Tibial nerve (tissue), 4 donors: Measurements from ENCODE around the gene ZNF385B. TPM values are rescaled to one million over a fixed set of nuclear protein-coding genes. Genes with fewer than 3 reads are reported as not detected.

ENCODE experiments used
- DNase-seq, 2 donors: peaks; one replicate each; pipeline ENCODE4 v3.0.0-alpha.2; 2019; ENCODE audit warnings: low spot score in 2 of 2
- H3K27ac ChIP-seq, 4 donors: fragments of 200-600 bp; sonication (generic) in 3 of 4; one replicate each; pipeline ENCODE4 v1.5.1; 2017 to 2019; ENCODE audit warnings: mild to moderate bottlenecking in 1 of 4
- H3K27me3 ChIP-seq, 2 donors: fragments of 200-600 bp; sonication (generic) in 1 of 2; one replicate each; pipeline versions ENCODE4 v1.5.1 to v1.6.0; 2017 to 2019
- H3K36me3 ChIP-seq, 3 donors: fragments of 200-600 bp; sonication (generic); one replicate each; pipeline ENCODE4 v1.5.1; 2018 to 2019
- H3K4me1 ChIP-seq, 4 donors: fragments of 200-600 bp; sonication (generic) in 3 of 4; one replicate each; pipeline ENCODE4 v1.5.1; 2017 to 2019
- H3K4me3 ChIP-seq, 4 donors: fragments of 200-600 bp; sonication (generic) in 3 of 4; one replicate each; pipeline ENCODE4 v1.5.1; 2017 to 2019; ENCODE audit warnings: mild to moderate bottlenecking in 1 of 4, moderate library complexity in 1 of 4
- H3K9me3 ChIP-seq, 4 donors: fragments of 200-600 bp; sonication (generic) in 3 of 4; one replicate each; pipeline ENCODE4 v1.5.1; 2017 to 2019
- EP300 ChIP-seq, 2 donors: sonication (generic); formaldehyde crosslinking; IDR thresholded peaks; one replicate each; pipeline ENCODE4 v1.6.1; 2017; ENCODE audit warnings: antibody characterized with exemption in 2 of 2, mild to moderate bottlenecking in 1 of 2
- POLR2A ChIP-seq, 2 donors: fragments of 450-650 bp; IDR thresholded peaks; one replicate each; pipeline ENCODE4 v1.6.1; 2017; ENCODE audit warnings: antibody characterized with exemption in 2 of 2, mild to moderate bottlenecking in 2 of 2, moderate library complexity in 2 of 2
- WGBS, 2 donors: methylation state at CpG; one replicate each; pipeline ENCODE4 v1.1.5; 2018; 5-methylcytosine and 5-hydroxymethylcytosine counted together
- total RNA-seq, 4 donors: library from RNA; depleted of rRNA; stranded (reverse); fragments of >200 nt; gene quantifications; one replicate each; pipeline ENCODE4 v1.1.0, GENCODE V29; 2016
- TF ChIP-seq, protein P1 (sequence below), 5 experiments: fragments of 200-600 bp in 3 of 5; fragments of 450-650 bp in 2 of 5; sonication (generic) in 3 of 5; IDR thresholded peaks; one replicate each; pipeline ENCODE4 v1.5.1; 2016 to 2019; ENCODE audit warnings: antibody characterized with exemption in 5 of 5, mild to moderate bottlenecking in 3 of 5, moderate library complexity in 2 of 5

ZNF385B gene
- total RNA-seq, 4 donors from 2014 or later = 1.2 to 3.9 (median 2.6) TPM

- Histone ChIP-seq H3K4me3 (no peak overlapping the region), H3K9me3 (peaks cover 0 to 7% (median 0%) of the 10 kb centered on the region in 4 donors), H3K4me1 (no peaks in the 10 kb centered on the region), H3K36me3 (no peaks in the 10 kb centered on the region), H3K27me3 (no peaks in the 10 kb centered on the region), H3K27ac (no peak overlapping the region)
- DNase-seq = no peak
- WGBS, 2 donors = 62 to 70% methylated on average over 4 of the region's 4 CpGs
- TF ChIP-seq EP300 (IDR thresholded peaks at IDR 0.05) (no peak), POLR2A (IDR thresholded peaks at IDR 0.05) (no peak)
- TF ChIP-seq, protein P1, sequence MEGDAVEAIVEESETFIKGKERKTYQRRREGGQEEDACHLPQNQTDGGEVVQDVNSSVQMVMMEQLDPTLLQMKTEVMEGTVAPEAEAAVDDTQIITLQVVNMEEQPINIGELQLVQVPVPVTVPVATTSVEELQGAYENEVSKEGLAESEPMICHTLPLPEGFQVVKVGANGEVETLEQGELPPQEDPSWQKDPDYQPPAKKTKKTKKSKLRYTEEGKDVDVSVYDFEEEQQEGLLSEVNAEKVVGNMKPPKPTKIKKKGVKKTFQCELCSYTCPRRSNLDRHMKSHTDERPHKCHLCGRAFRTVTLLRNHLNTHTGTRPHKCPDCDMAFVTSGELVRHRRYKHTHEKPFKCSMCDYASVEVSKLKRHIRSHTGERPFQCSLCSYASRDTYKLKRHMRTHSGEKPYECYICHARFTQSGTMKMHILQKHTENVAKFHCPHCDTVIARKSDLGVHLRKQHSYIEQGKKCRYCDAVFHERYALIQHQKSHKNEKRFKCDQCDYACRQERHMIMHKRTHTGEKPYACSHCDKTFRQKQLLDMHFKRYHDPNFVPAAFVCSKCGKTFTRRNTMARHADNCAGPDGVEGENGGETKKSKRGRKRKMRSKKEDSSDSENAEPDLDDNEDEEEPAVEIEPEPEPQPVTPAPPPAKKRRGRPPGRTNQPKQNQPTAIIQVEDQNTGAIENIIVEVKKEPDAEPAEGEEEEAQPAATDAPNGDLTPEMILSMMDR (IDR thresholded peaks at IDR 0.05) = no peak
Measured at GRCh38 chr2:179809606-179810005, 51.8 kb downstream of the ZNF385B start.

DNA sequence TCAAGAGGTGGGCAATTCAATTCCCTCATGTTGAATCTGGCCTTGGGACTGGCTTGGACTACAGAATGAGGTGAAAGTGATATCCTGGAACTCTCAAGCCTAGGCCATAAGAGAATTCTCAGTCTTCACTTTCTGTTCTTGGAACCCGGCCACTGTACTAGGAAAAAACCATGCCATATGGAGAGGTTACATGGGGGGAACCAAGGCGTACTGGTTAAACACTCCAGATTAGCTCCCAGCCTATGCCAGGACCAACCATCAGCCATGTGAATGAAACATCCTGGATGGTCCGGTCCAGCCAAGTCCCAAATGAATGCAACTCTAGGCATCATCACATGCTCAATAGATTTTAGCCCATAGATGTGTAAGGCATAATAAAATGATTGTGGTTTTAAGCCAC lies 56.4 kb downstream of the ZNF385B start:
- Histone ChIP-seq H3K27ac (no peak overlapping the region), H3K27me3 (no peaks in the 10 kb centered on the region), H3K4me1 (no peaks in the 10 kb centered on the region), H3K9me3 (no peaks in the 10 kb centered on the region), H3K4me3 (no peak overlapping the region), H3K36me3 (no peaks in the 10 kb centered on the region)
- DNase-seq = no peak
- TF ChIP-seq POLR2A (IDR thresholded peaks at IDR 0.05) (no peak), EP300 (IDR thresholded peaks at IDR 0.05) (no peak)
- TF ChIP-seq, protein P1 (IDR thresholded peaks at IDR 0.05) = no peak
- WGBS, 2 donors = 86 to 90% methylated on average over 3 of the region's 3 CpGs

- no peaks in the 10 kb centered on the region for H3K27me3 ChIP-seq
- no peaks in the 10 kb centered on the region for H3K4me1 ChIP-seq
- no peak for DNase-seq
- no peaks in the 10 kb centered on the region for H3K9me3 ChIP-seq
- WGBS, 2 donors = 60 to 64% methylated on average over 2 of the region's 2 CpGs
- TF ChIP-seq, protein P1 (IDR thresholded peaks at IDR 0.05) = no peak
- TF ChIP-seq EP300 (IDR thresholded peaks at IDR 0.05) = no peak
- TF ChIP-seq POLR2A (IDR thresholded peaks at IDR 0.05) = no peak
- no peak overlapping the region for H3K4me3 ChIP-seq
- no peaks in the 10 kb centered on the region for H3K36me3 ChIP-seq
- H3K27ac ChIP-seq = no peak overlapping the region
Measured at GRCh38 chr2:179804206-179804605, 57.2 kb downstream of the ZNF385B start.

DNA sequence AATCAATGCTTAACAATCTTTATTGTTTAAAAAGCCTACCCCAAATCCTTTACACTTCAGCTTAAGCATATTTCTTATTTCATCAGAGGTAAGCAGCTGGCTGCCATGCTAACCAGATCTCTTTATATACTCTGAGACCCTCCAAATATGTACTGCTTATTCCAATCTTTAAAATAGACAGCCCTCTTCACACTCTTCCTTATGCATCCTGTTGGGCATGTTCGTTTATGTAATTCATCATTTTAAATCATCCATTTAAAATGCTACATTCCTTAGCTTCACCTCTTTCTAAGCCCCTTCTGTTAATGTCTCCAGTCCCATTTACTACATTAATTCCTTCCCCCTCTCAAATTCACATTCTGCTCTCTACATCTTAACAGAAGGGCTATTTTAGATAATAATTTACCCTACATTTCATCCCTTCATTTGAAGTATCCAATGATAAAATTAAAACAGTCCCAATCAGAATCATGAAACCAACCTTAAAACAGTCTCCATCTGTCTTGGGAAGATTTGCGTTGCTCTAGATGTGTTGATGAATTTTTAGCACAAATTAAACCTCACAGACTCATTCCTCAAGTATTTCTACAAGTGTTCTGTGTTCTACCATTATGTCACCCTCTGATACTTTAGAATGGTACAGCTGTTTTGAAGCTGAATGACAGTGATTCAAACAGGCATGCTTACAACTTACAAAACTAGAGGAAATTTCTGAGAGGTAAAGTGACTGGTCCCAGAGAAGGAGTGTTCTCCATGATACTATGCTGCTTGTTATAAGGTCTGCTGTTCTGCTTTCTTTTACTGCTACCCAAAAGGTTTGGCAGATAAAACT lies 59.1 kb downstream of the ZNF385B start:
- DNase-seq = no peak
- no peaks in the 10 kb centered on the region for H3K4me1 ChIP-seq
- 65 to 67% methylated on average over 2 of the region's 2 CpGs for WGBS, 2 donors
- H3K27me3 ChIP-seq = no peaks in the 10 kb centered on the region
- TF ChIP-seq POLR2A (IDR thresholded peaks at IDR 0.05) = no peak
- TF ChIP-seq, protein P1 (IDR thresholded peaks at IDR 0.05) = no peak
- H3K9me3 ChIP-seq = no peaks in the 10 kb centered on the region
- H3K4me3 ChIP-seq = no peak overlapping the region
- H3K36me3 ChIP-seq = no peaks in the 10 kb centered on the region
- H3K27ac ChIP-seq = no peak overlapping the region

DNA sequence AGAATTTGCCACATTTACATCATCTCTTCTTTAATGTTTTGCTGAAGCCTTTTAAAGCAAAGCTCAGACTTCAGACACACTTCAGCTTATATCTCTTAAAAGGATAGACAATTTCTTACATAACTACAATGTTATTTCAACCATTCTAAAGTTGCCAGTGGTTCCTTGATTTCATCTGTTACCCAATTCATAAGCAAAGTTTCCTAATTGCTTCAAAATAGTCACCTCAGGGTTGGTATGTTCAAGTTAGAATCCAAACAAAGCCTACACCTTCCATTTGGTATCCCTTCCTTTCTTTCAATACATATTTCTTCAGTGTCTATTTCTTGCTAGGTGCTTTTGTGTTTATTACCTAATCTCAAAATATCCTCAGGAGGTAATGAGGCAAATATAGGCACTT lies 60.6 kb downstream of the ZNF385B start:
- H3K9me3 ChIP-seq = no peaks in the 10 kb centered on the region
- no peak for DNase-seq
- no peak for TF ChIP-seq POLR2A (IDR thresholded peaks at IDR 0.05)
- TF ChIP-seq, protein P1 (IDR thresholded peaks at IDR 0.05) = no peak
- no peak for TF ChIP-seq EP300 (IDR thresholded peaks at IDR 0.05)

More for the DNA sequence above, 60.6 kb downstream of the ZNF385B start:
- Histone ChIP-seq H3K4me3 (no peak overlapping the region), H3K4me1 (no peaks in the 10 kb centered on the region), H3K36me3 (no peaks in the 10 kb centered on the region), H3K27me3 (no peaks in the 10 kb centered on the region), H3K27ac (no peak overlapping the region)
